Endothelial cell of umbilical vein (primary cell): ENCODE measurements around the gene CNIH2.

Experiments
- CTCF ChIP-seq, 2 donors: IDR thresholded peaks; 1 replicate in 1 of 2; 2 replicates in 1 of 2; pipeline ENCODE4 v1.5.1; 2011; ENCODE audit warnings: low read length in 2 of 2, mild to moderate bottlenecking in 2 of 2, moderate library complexity in 2 of 2, control low read depth in 1 of 2, inconsistent platforms in 1 of 2, low read depth in 1 of 2; ENCODE audit not compliant: insufficient read depth in 1 of 2; ENCODE audit errors: extremely low read depth in 1 of 2
- EZH2 ChIP-seq: IDR thresholded peaks from 2 replicates; pipeline ENCODE4 v1.6.1; 2012; ENCODE audit warnings: borderline replicate concordance, low read depth, mild to moderate bottlenecking, moderate library complexity, low read length, inconsistent platforms; ENCODE audit not compliant: severe bottlenecking
- POLR2AphosphoS5 ChIP-seq: IDR thresholded peaks from 2 replicates; pipeline ENCODE4 v1.6.1; 2012; ENCODE audit warnings: low read depth, mild to moderate bottlenecking, control low read depth, low read length, moderate library complexity; ENCODE audit not compliant: insufficient read depth

GRCh38 chr11:66315921-66316811 lies 38.2 kb downstream of the CNIH2 start:
- TF ChIP-seq POLR2AphosphoS5, result no peak
- TF ChIP-seq EZH2, result no peak
- no peak for TF ChIP-seq CTCF (IDR thresholded peaks at IDR 0.05; ENCODE audit: extremely low read depth in 1 of 2, insufficient read depth in 1 of 2, low read depth in 1 of 2, low read length in 2 of 2)
